Adrenal gland (tissue), 12 donors: ENCODE data around the gene LSAMP. TPM values are rescaled to one million over a fixed set of nuclear protein-coding genes. Genes with fewer than 3 reads are reported as not detected.

Source experiments
- DNase-seq, 7 donors: peaks; one replicate each; pipeline ENCODE4 v3.0.0-alpha.2; 2019 to 2020
- H3K27ac ChIP-seq, 5 donors: fragments of 200-600 bp; sonication (generic) in 4 of 5; 1 replicate in 3 of 5; 2 replicates in 2 of 5; pipeline versions ENCODE4 v1.5.1 to v1.8.0; 2016 to 2020; ENCODE audit warnings: mild to moderate bottlenecking in 1 of 5
- H3K27me3 ChIP-seq: fragments of 200-600 bp; 2 replicates; pipeline ENCODE4 v1.8.0; 2021
- H3K36me3 ChIP-seq, 2 donors: fragments of 200-600 bp; replicated peaks in 1 of 2; 1 replicate in 1 of 2; 2 replicates in 1 of 2; pipeline versions ENCODE4 v1.5.1 to v1.8.0; 2018 to 2022
- H3K4me1 ChIP-seq, 2 donors: fragments of 200-600 bp; replicated peaks in 1 of 2; 1 replicate in 1 of 2; 2 replicates in 1 of 2; pipeline versions ENCODE4 v1.5.1 to v1.8.0; 2018 to 2021
- H3K4me3 ChIP-seq, 4 donors: fragments of 200-600 bp; sonication (generic) in 3 of 4; one replicate each; pipeline ENCODE4 v1.5.1; 2016 to 2018
- H3K9me3 ChIP-seq, 3 donors: fragments of 200-600 bp; sonication (generic) in 1 of 3; replicated peaks in 1 of 3; 1 replicate in 2 of 3; 2 replicates in 1 of 3; pipeline versions ENCODE4 v1.5.1 to v1.8.0; 2016 to 2021
- POLR2A ChIP-seq, 2 donors: fragments of 450-650 bp; IDR thresholded peaks; one replicate each; pipeline ENCODE4 v1.6.1; 2017; ENCODE audit warnings: antibody characterized with exemption in 2 of 2, mild to moderate bottlenecking in 2 of 2, moderate library complexity in 1 of 2
- WGBS, 4 donors: extraction: QIAGEN DNeasy Blood & Tissue Kit in 2 of 4; methylation state at CpG; one replicate each; pipeline versions ENCODE4 v1.1.5 to v1.1.7; 2013 to 2017; 5-methylcytosine and 5-hydroxymethylcytosine counted together
- intact Hi-C, 2 donors: fragments of 100-400 bp; cut with DNase I; formaldehyde crosslinking; loops; one replicate each; pipeline versions ENCODE4 v1.14.1 to v1.15.0; 2022 to 2023
- polyA plus RNA-seq, 3 donors: library from polyadenylated mRNA; stranded (reverse); fragments of 200-250 nt in 2 of 3; fragments of 350-450 nt in 1 of 3; fragmentation: Illumina TruSeq in 1 of 3; extraction: RNeasy Lipid Tissue Mini Kit (QIAGEN cat#74804) in 1 of 3; gene quantifications; one replicate each; pipeline ENCODE4 v1.2.3, GENCODE V29; 2013 to 2014
- total RNA-seq, 9 donors: library from RNA; depleted of rRNA in 4 of 9; stranded (reverse); fragments of >200 nt in 4 of 9; fragments of 120-200 nt in 1 of 9; fragmentation: NEBNext Ultra II Directional in 1 of 9; extraction: Animal tissue kit (Norgen Biotek cat#: 25700) in 1 of 9; gene quantifications; one replicate each; pipeline versions ENCODE4 v1.1.0 to v1.2.4, GENCODE V29; 2013 to 2023
- TF ChIP-seq, protein P1 (sequence below), 6 experiments: fragments of 450-650 bp in 4 of 6; fragments of 200-600 bp in 2 of 6; sonication (generic) in 1 of 6; IDR thresholded peaks; 1 replicate in 5 of 6; 2 replicates in 1 of 6; pipeline versions ENCODE4 v1.5.1 to v1.8.0; 2016 to 2021; ENCODE audit warnings: antibody characterized with exemption in 6 of 6, mild to moderate bottlenecking in 2 of 6, moderate library complexity in 1 of 6
- donor health status: healthy with polysubstance abuse.
- donor health status: Bipolar disorder and iron deficiency.
- donor health status: DM: yes; HTN: yes; CAD: no.
- donor health status: DM: no; HTN: no; CAD: no.
- donor health status: DM: no; HTN: no; CAD: no.
- donor health status: DM: yes; HTN: yes; CAD: no.

Gene LSAMP
- total and polyA plus RNA-seq, 12 donors, result 5.8 to 53.5 (median 24.3) TPM

- WGBS, 4 donors, result 92 to 100% (median 94%) methylated on average over 1 of the region's 1 CpG
Measured at GRCh38 chr3:116306149-116306548, 139.1 kb downstream of the LSAMP start.

GRCh38 chr3:116302087-116302747, 143.1 kb downstream of the LSAMP start:
- Histone ChIP-seq H3K4me1 (no peaks in the 10 kb centered on the region), H3K9me3 (no peaks in the 10 kb centered on the region), H3K4me3 (no peak overlapping the region), H3K27me3 (no peaks in the 10 kb centered on the region), H3K27ac (no peak overlapping the region), H3K36me3 (no peaks in the 10 kb centered on the region)
- TF ChIP-seq POLR2A (IDR thresholded peaks at IDR 0.05), result no peak
- TF ChIP-seq, protein P1, sequence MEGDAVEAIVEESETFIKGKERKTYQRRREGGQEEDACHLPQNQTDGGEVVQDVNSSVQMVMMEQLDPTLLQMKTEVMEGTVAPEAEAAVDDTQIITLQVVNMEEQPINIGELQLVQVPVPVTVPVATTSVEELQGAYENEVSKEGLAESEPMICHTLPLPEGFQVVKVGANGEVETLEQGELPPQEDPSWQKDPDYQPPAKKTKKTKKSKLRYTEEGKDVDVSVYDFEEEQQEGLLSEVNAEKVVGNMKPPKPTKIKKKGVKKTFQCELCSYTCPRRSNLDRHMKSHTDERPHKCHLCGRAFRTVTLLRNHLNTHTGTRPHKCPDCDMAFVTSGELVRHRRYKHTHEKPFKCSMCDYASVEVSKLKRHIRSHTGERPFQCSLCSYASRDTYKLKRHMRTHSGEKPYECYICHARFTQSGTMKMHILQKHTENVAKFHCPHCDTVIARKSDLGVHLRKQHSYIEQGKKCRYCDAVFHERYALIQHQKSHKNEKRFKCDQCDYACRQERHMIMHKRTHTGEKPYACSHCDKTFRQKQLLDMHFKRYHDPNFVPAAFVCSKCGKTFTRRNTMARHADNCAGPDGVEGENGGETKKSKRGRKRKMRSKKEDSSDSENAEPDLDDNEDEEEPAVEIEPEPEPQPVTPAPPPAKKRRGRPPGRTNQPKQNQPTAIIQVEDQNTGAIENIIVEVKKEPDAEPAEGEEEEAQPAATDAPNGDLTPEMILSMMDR (IDR thresholded peaks at IDR 0.05), result no peak
- WGBS, 4 donors, result 56 to 68% (median 64%) methylated on average over 4 of the region's 4 CpGs
- no peak for DNase-seq
- intact Hi-C loops, result no loop called here

More at GRCh38 chr3:116306149-116306548, 139.1 kb downstream of the LSAMP start:
- Histone ChIP-seq H3K36me3 (no peaks in the 10 kb centered on the region), H3K27ac (no peak overlapping the region), H3K9me3 (no peaks in the 10 kb centered on the region), H3K4me3 (no peak overlapping the region), H3K4me1 (no peaks in the 10 kb centered on the region), H3K27me3 (no peaks in the 10 kb centered on the region)
- no peak for DNase-seq
- TF ChIP-seq, protein P1 (IDR thresholded peaks at IDR 0.05), result no peak
- no peak for TF ChIP-seq POLR2A (IDR thresholded peaks at IDR 0.05)
- intact Hi-C loops, result no loop called here

GRCh38 chr3:116301422-116301821, 143.9 kb downstream of the LSAMP start:
- H3K36me3 ChIP-seq, result no peaks in the 10 kb centered on the region
- H3K27ac ChIP-seq, result no peak overlapping the region
- no peaks in the 10 kb centered on the region for H3K9me3 ChIP-seq
- no peaks in the 10 kb centered on the region for H3K4me1 ChIP-seq
- no peak overlapping the region for H3K4me3 ChIP-seq
- no peak for TF ChIP-seq POLR2A (IDR thresholded peaks at IDR 0.05)
- TF ChIP-seq, protein P1 (IDR thresholded peaks at IDR 0.05), result no peak
- DNase-seq, result no peak
- intact Hi-C loops, result no loop called here
- H3K27me3 ChIP-seq, result no peaks in the 10 kb centered on the region
- WGBS, 4 donors, result 79 to 95% (median 89%) methylated on average over 1 of the region's 1 CpG

- intact Hi-C loops, result no loop called here
- Histone ChIP-seq H3K4me1 (no peaks in the 10 kb centered on the region), H3K27ac (no peak overlapping the region), H3K27me3 (no peaks in the 10 kb centered on the region), H3K36me3 (no peaks in the 10 kb centered on the region), H3K4me3 (no peak overlapping the region), H3K9me3 (no peaks in the 10 kb centered on the region)
- no peak for TF ChIP-seq POLR2A (IDR thresholded peaks at IDR 0.05)
- TF ChIP-seq, protein P1 (IDR thresholded peaks at IDR 0.05), result no peak
- 88 to 96% (median 94%) methylated on average over 5 of the region's 5 CpGs for WGBS, 4 donors
- DNase-seq, result no peak
Measured at GRCh38 chr3:116300226-116300625, 145.1 kb downstream of the LSAMP start.
